ENCODE results near the gene ZNF212.
A peak's percentile ranks its signal among the peaks of the same experiment; 100 is the strongest.

Gene ZNF212

DNA sequence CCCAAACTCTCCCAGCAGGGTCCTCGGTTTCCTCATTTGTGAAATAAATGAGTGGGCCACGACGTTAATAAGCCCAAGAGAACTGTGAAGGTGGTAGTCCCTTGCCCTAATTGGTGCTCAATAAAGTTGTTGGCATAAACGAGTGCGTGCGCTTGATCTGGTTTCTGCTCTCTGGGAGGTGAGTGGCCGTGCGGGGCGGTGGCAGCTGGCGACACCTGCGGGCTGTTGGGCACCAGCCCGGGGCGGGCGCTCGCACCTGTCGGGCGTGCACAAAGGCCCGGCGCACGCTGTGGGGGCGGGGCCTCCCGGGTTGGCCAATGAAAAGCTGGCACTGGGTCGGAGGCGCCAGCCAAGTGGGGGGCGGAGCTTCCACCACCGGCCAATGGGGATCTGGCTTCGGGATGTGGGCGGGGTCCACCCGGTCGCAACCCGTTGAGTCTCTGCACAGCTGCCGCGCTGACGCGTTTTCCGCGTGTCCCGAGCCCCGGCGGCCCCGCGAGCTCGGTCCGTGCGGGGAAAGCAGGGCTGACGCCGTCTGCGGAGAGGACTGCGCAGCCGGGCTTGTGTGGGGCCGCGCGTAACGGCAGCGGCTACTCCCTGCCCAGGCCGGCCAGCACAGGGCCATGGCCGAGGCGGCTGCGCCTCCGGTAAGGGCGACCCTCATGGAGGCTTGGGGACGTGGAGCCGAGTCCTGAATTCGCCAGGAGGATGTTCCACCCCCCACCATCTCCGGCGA, 45.6 kb downstream of the ZNF212 start:
- no peaks in the 10 kb centered on the region for H3K4me1 ChIP-seq (ENCODE audit: control insufficient read depth, insufficient read depth, low read length)
- H3K4me3 ChIP-seq (ENCODE audit: low read depth, low read length) = peak overlapping the region; percentile 57
- H3K36me3 ChIP-seq (ENCODE audit: control insufficient read depth in 2 of 2, insufficient read depth in 1 of 2, low read length in 2 of 2) = peaks cover 0 to 23% of the 10 kb centered on the region in 2 experiments; a peak in 1 of 3 replicates
- H3K9me3 ChIP-seq (ENCODE audit: control insufficient read depth, insufficient read depth, low read depth, low read length) = no peaks in the 10 kb centered on the region
- no peak overlapping the region for H3K27ac ChIP-seq (ENCODE audit: extremely low read depth, low read depth, low read length)
- CTCF ChIA-PET = interaction anchor here (0.6 to 1.9 kb wide), 9 partner anchors 17 to 510 kb away, joined by 3 to 7 read pairs (median 3); partner anchors contain the start of gene ZNF783
- POLR2A ChIA-PET = interaction anchor here (0.6 to 1.6 kb wide), 8 partner anchors 11 to 90 kb away, joined by 3 to 11 read pairs (median 4); partner anchors contain the start of genes ZNF282 and ZNF783
- TF ChIP-seq ZNF146 (tag by site-specific recombination; IDR thresholded peaks at IDR 0.05) (no peak), ZNF623 (tag by site-specific recombination; IDR thresholded peaks at IDR 0.05) (no peak), ZNF24 (tag by site-specific recombination; IDR thresholded peaks at IDR 0.05) (no peak), ZNF391 (tag by site-specific recombination; IDR thresholded peaks at IDR 0.05; ENCODE audit: borderline replicate concordance, low read depth) (no peak), ZNF394 (tag by site-specific recombination; IDR thresholded peaks at IDR 0.05; ENCODE audit: borderline replicate concordance) (no peak), ZNF530 (tag by site-specific recombination; IDR thresholded peaks at IDR 0.05; ENCODE audit: low read depth) (no peak), ZNF155 (tag by site-specific recombination; IDR thresholded peaks at IDR 0.05) (no peak), ZNF701 (tag by site-specific recombination; IDR thresholded peaks at IDR 0.05) (no peak), ZNF175 (tag by site-specific recombination; IDR thresholded peaks at IDR 0.05) (no peak), ZNF112 (tag by site-specific recombination; IDR thresholded peaks at IDR 0.05) (no peak), ZNF426 (tag by site-specific recombination; IDR thresholded peaks at IDR 0.05) (no peak), ZNF843 (tag by site-specific recombination; IDR thresholded peaks at IDR 0.05) (peak; percentile 46; the same call in 1 of the 2 replicates), ZNF274 (IDR thresholded peaks at IDR 0.05; ENCODE audit: low read length) (no peak), ZNF274 (tag by site-specific recombination; IDR thresholded peaks at IDR 0.05; ENCODE audit: borderline replicate concordance) (no peak), ZNF596 (tag by site-specific recombination; IDR thresholded peaks at IDR 0.05) (no peak), ZNF10 (tag by site-specific recombination; IDR thresholded peaks at IDR 0.05) (no peak), ZNF223 (tag by site-specific recombination; IDR thresholded peaks at IDR 0.05) (no peak), ZNF324 (tag by site-specific recombination; IDR thresholded peaks at IDR 0.05) (no peak), ZNF132 (tag by site-specific recombination; IDR thresholded peaks at IDR 0.05; ENCODE audit: borderline replicate concordance) (no peak), ZEB2 (tag by site-specific recombination; IDR thresholded peaks at IDR 0.05) (0 out of 2 replicates have a peak, but pooled peaks have one; percentile 50), HOXC10 (CRISPR knock-in tag; IDR thresholded peaks at IDR 0.05) (no peak)
- TF ChIP-seq, protein P1, sequence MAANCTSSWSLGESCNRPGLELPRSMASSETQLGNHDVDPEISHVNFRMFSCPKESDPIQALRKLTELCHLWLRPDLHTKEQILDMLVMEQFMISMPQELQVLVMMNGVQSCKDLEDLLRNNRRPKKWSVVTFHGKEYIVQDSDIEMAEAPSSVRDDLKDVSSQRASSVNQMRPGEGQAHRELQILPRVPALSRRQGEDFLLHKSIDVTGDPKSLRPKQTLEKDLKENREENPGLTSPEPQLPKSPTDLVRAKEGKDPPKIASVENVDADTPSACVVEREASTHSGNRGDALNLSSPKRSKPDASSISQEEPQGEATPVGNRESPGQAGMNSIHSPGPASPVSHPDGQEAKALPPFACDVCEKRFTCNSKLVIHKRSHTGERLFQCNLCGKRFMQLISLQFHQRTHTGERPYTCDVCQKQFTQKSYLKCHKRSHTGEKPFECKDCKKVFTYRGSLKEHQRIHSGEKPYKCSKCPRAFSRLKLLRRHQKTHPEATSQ (tag by site-specific recombination; IDR thresholded peaks at IDR 0.05) = no peak
- TF ChIP-seq, protein P2, sequence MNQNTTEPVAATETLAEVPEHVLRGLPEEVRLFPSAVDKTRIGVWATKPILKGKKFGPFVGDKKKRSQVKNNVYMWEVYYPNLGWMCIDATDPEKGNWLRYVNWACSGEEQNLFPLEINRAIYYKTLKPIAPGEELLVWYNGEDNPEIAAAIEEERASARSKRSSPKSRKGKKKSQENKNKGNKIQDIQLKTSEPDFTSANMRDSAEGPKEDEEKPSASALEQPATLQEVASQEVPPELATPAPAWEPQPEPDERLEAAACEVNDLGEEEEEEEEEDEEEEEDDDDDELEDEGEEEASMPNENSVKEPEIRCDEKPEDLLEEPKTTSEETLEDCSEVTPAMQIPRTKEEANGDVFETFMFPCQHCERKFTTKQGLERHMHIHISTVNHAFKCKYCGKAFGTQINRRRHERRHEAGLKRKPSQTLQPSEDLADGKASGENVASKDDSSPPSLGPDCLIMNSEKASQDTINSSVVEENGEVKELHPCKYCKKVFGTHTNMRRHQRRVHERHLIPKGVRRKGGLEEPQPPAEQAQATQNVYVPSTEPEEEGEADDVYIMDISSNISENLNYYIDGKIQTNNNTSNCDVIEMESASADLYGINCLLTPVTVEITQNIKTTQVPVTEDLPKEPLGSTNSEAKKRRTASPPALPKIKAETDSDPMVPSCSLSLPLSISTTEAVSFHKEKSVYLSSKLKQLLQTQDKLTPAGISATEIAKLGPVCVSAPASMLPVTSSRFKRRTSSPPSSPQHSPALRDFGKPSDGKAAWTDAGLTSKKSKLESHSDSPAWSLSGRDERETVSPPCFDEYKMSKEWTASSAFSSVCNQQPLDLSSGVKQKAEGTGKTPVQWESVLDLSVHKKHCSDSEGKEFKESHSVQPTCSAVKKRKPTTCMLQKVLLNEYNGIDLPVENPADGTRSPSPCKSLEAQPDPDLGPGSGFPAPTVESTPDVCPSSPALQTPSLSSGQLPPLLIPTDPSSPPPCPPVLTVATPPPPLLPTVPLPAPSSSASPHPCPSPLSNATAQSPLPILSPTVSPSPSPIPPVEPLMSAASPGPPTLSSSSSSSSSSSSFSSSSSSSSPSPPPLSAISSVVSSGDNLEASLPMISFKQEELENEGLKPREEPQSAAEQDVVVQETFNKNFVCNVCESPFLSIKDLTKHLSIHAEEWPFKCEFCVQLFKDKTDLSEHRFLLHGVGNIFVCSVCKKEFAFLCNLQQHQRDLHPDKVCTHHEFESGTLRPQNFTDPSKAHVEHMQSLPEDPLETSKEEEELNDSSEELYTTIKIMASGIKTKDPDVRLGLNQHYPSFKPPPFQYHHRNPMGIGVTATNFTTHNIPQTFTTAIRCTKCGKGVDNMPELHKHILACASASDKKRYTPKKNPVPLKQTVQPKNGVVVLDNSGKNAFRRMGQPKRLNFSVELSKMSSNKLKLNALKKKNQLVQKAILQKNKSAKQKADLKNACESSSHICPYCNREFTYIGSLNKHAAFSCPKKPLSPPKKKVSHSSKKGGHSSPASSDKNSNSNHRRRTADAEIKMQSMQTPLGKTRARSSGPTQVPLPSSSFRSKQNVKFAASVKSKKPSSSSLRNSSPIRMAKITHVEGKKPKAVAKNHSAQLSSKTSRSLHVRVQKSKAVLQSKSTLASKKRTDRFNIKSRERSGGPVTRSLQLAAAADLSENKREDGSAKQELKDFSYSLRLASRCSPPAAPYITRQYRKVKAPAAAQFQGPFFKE (tag by site-specific recombination; IDR thresholded peaks at IDR 0.05; ENCODE audit: borderline replicate concordance) = no peak
- TF ChIP-seq, protein P3, sequence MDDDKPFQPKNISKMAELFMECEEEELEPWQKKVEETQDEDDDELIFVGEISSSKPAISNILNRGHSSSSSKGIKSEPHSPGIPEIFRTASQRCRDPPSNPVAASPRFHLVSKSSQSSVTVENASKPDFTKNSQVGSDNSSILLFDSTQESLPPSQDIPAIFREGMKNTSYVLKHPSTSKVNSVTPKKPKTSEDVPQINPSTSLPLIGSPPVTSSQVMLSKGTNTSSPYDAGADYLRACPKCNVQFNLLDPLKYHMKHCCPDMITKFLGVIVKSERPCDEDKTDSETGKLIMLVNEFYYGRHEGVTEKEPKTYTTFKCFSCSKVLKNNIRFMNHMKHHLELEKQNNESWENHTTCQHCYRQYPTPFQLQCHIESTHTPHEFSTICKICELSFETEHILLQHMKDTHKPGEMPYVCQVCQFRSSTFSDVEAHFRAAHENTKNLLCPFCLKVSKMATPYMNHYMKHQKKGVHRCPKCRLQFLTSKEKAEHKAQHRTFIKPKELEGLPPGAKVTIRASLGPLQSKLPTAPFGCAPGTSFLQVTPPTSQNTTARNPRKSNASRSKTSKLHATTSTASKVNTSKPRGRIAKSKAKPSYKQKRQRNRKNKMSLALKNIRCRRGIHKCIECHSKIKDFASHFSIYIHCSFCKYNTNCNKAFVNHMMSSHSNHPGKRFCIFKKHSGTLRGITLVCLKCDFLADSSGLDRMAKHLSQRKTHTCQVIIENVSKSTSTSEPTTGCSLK (tag by site-specific recombination; IDR thresholded peaks at IDR 0.05) = no peak
- TF ChIP-seq, protein P4, sequence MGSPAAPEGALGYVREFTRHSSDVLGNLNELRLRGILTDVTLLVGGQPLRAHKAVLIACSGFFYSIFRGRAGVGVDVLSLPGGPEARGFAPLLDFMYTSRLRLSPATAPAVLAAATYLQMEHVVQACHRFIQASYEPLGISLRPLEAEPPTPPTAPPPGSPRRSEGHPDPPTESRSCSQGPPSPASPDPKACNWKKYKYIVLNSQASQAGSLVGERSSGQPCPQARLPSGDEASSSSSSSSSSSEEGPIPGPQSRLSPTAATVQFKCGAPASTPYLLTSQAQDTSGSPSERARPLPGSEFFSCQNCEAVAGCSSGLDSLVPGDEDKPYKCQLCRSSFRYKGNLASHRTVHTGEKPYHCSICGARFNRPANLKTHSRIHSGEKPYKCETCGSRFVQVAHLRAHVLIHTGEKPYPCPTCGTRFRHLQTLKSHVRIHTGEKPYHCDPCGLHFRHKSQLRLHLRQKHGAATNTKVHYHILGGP (tag by site-specific recombination; IDR thresholded peaks at IDR 0.05) = no peak
- TF ChIP-seq, protein P5, sequence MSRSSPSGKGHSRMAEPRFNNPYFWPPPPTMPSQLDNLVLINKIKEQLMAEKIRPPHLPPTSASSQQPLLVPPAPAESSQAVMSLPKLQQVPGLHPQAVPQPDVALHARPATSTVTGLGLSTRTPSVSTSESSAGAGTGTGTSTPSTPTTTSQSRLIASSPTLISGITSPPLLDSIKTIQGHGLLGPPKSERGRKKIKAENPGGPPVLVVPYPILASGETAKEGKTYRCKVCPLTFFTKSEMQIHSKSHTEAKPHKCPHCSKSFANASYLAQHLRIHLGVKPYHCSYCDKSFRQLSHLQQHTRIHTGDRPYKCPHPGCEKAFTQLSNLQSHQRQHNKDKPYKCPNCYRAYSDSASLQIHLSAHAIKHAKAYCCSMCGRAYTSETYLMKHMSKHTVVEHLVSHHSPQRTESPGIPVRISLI (tag by site-specific recombination; IDR thresholded peaks at IDR 0.05) = no peak

Data from HEK293 (cell line).